GM12878 (cell line): Measurements from ENCODE around the gene CANX. TPM values are rescaled to one million over a fixed set of nuclear protein-coding genes. Genes with fewer than 3 reads are reported as not detected.
A peak's percentile ranks its signal among the peaks of the same experiment; 100 is the strongest.

Experiments
- CHD1 ChIP-seq: IDR thresholded peaks from 2 replicates; pipeline ENCODE4 v1.6.1; 2012; ENCODE audit warnings: low read depth, low read length, improper control_type of control experiment
- CHD2 ChIP-seq: IDR thresholded peaks from 2 replicates; pipeline ENCODE4 v1.6.1; 2011; ENCODE audit warnings: low read depth, low read length, improper control_type of control experiment, borderline replicate concordance
- GATAD2B ChIP-seq: fragments of 450-650 bp; conservative IDR thresholded peaks from 2 replicates; pipeline ENCODE4 v1.6.1; 2017; ENCODE audit warnings: low read depth, mild to moderate bottlenecking, moderate library complexity
- HDAC6 ChIP-seq: fragments of 200-600 bp; sonication (generic); IDR thresholded peaks from one replicate; pipeline ENCODE4 v1.8.0; 2017; ENCODE audit warnings: antibody characterized with exemption; ENCODE audit not compliant: unreplicated experiment
- IRF5 ChIP-seq: fragments of 450-650 bp; IDR thresholded peaks from 2 replicates; pipeline ENCODE4 v1.6.1; 2017; ENCODE audit warnings: borderline replicate concordance
- JUND ChIP-seq: IDR thresholded peaks from 2 replicates; pipeline ENCODE4 v1.6.1; 2012; ENCODE audit warnings: low read depth, mild to moderate bottlenecking, low read length, improper control_type of control experiment, moderate library complexity
- KDM1A ChIP-seq: fragments of 200-600 bp; sonication (generic); IDR thresholded peaks from 2 replicates; pipeline ENCODE4 v1.6.1; 2016; ENCODE audit warnings: borderline replicate concordance
- LARP7 ChIP-seq: fragments of 450-650 bp; IDR thresholded peaks from 2 replicates; pipeline ENCODE4 v1.6.1; 2017; ENCODE audit warnings: mild to moderate bottlenecking
- MEF2A ChIP-seq: IDR thresholded peaks from 2 replicates; pipeline ENCODE4 v1.6.1; 2011; ENCODE audit warnings: low read depth, mild to moderate bottlenecking, low read length, moderate library complexity; ENCODE audit not compliant: insufficient read depth
- MTA2 ChIP-seq: fragments of 450-650 bp; IDR thresholded peaks from 2 replicates; pipeline ENCODE4 v1.6.1; 2016; ENCODE audit warnings: low read depth, mild to moderate bottlenecking, moderate library complexity
- NFIC ChIP-seq: IDR thresholded peaks from 2 replicates; pipeline ENCODE4 v1.6.1; 2012; ENCODE audit warnings: low read depth, mild to moderate bottlenecking, inconsistent platforms, low read length, moderate library complexity
- POLR2A ChIP-seq: IDR thresholded peaks from 2 replicates; pipeline ENCODE4 v1.6.1; 2011; ENCODE audit warnings: low read depth, mild to moderate bottlenecking, low read length
- SMAD5 ChIP-seq: IDR thresholded peaks from 2 replicates; pipeline ENCODE4 v1.6.1; 2016; ENCODE audit warnings: antibody characterized with exemption, low read depth
- SPI1 ChIP-seq: IDR thresholded peaks from 2 replicates; pipeline ENCODE4 v1.6.1; 2011; ENCODE audit warnings: low read depth, mild to moderate bottlenecking, low read length, moderate library complexity, borderline replicate concordance; ENCODE audit not compliant: insufficient read depth
- TARDBP ChIP-seq: IDR thresholded peaks from 2 replicates; pipeline ENCODE4 v1.6.1; 2016; ENCODE audit warnings: borderline replicate concordance
- TCF3 ChIP-seq: IDR thresholded peaks from 2 replicates; pipeline ENCODE4 v1.6.1; 2012; ENCODE audit warnings: low read depth, mild to moderate bottlenecking, low read length, borderline replicate concordance; ENCODE audit not compliant: insufficient read depth
- YY1 ChIP-seq: IDR thresholded peaks from 2 replicates; pipeline ENCODE4 v1.6.1; 2011; ENCODE audit warnings: low read depth, mild to moderate bottlenecking, low read length
- ZBED1 ChIP-seq: IDR thresholded peaks from 2 replicates; pipeline ENCODE4 v1.6.1; 2016; ENCODE audit warnings: borderline replicate concordance
- ZBTB40 ChIP-seq: fragments of 450-650 bp; IDR thresholded peaks from 2 replicates; pipeline ENCODE4 v1.6.1; 2016; ENCODE audit warnings: mild to moderate bottlenecking, moderate library complexity, borderline replicate concordance
- ZNF217 ChIP-seq: fragments of 450-650 bp; IDR thresholded peaks from 2 replicates; pipeline ENCODE4 v1.6.1; 2017; ENCODE audit warnings: antibody characterized with exemption, mild to moderate bottlenecking
- polyA plus RNA-seq, 11 experiments: library from polyadenylated mRNA; depleted of rRNA in 4 of 11; unstranded in 6 of 11; stranded (reverse) in 5 of 11; fragments of >200 nt; fragmentation: Nextera tagmentation in 4 of 11; fragmentation: Illumina TruSeq in 1 of 11; extraction: Ambion mirVana in 4 of 11; extraction: Trizol in 1 of 11; gene quantifications; 1 replicate in 1 of 11; 2 replicates in 10 of 11; pipeline versions ENCODE4 v1.2.1 to v1.2.3, GENCODE V29; 2011 to 2016; ENCODE audit warnings: inconsistent platforms in 2 of 11, missing spikeins in 2 of 11, low read depth in 1 of 11
- total RNA-seq, 4 experiments: library from RNA; depleted of rRNA in 3 of 4; stranded (reverse); fragments of >200 nt in 3 of 4; fragmentation: Illumina TruSeq in 1 of 4; extraction: Trizol in 1 of 4; gene quantifications; 2 replicates each; pipeline versions ENCODE4 v1.2.1 to v1.2.3, GENCODE V29; 2013 to 2021
- TF ChIP-seq, protein P1 (sequence below): IDR thresholded peaks from 2 replicates; pipeline ENCODE4 v1.6.1; 2012; ENCODE audit warnings: low read depth, low read length, improper control_type of control experiment

CANX gene
- total and polyA plus RNA-seq, 10 of the 15 experiments (the other 5 are each of a cell fraction or from before 2014, with no cell fraction given) = 78.2 to 602 (median 412) TPM

DNA sequence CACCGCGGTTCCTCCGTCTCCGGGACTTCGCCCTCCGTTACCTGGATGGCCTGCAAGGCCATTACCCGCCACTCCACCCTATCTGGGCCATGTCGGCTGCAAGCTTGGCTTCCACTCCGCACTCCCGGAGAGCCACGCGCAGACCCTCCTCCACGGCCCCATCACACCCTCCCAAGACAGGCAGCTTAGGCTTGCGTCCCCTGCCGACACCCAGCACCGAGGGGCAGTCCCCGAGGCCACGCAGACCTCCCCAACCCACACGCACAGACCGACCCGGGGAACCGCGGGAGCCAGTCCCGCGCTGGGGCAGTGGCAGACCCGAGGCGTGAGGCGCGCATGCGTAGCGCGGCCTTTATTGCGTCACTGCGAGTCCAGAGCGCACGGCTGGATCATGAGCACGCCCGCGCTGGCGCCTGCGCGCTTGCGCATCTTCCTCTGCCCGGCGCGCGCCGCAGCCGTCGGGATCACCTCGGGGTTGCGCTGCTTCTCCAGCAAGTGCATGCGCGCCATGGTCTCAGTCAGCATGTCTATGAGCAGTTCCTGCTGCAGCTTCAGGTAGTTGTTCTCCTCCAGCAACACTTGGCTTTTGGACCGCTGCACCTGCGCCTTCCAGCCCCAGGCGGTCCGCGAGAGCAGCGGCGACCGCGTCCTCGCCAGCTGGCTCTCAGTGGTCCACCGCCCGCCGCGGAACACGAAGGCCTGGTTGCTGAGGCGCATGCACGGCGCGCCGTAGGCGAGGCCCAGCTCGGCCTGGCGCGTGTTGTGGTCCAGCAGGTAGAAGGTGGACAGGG lies 20.3 kb upstream of the CANX start (continued):
- peak; percentile 75 for TF ChIP-seq LARP7
- TF ChIP-seq ZNF217 = no peak
- TF ChIP-seq IRF5 = peak; percentile 65; the same call in 1 of the 2 replicates
- TF ChIP-seq KDM1A = no peak
- peak; percentile 44 for TF ChIP-seq HDAC6
- TF ChIP-seq CHD1 = no peak
- TF ChIP-seq YY1 = peak; percentile 56
- TF ChIP-seq CHD2 = no peak
- peak; percentile 99 for TF ChIP-seq POLR2A
- peak; percentile 63; the same call in 1 of the 2 replicates for TF ChIP-seq TCF3
- TF ChIP-seq ZBED1 = no peak
- no peak for TF ChIP-seq SPI1
- no peak; the same call in 1 of the 2 replicates for TF ChIP-seq TARDBP
- TF ChIP-seq MEF2A = no peak
- peak; percentile 8; the same call in 1 of the 2 replicates for TF ChIP-seq MTA2
- TF ChIP-seq NFIC = no peak
- no peak; the same call in 1 of the 2 replicates for TF ChIP-seq SMAD5
- TF ChIP-seq JUND = no peak
- TF ChIP-seq, protein P1, sequence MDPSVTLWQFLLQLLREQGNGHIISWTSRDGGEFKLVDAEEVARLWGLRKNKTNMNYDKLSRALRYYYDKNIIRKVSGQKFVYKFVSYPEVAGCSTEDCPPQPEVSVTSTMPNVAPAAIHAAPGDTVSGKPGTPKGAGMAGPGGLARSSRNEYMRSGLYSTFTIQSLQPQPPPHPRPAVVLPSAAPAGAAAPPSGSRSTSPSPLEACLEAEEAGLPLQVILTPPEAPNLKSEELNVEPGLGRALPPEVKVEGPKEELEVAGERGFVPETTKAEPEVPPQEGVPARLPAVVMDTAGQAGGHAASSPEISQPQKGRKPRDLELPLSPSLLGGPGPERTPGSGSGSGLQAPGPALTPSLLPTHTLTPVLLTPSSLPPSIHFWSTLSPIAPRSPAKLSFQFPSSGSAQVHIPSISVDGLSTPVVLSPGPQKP = no peak
- TF ChIP-seq GATAD2B = peak; percentile 21
- no peak for TF ChIP-seq ZBTB40
